B cell (primary cell): ENCODE measurements around the gene NCOA7. TPM values are rescaled to one million over a fixed set of nuclear protein-coding genes. Genes with fewer than 3 reads are reported as not detected.

ENCODE experiments used
- ATAC-seq: fragments of 200-7000 bp; cut with Tn5 transposase; one replicate; pipeline ENCODE4 v1.10.0; 2021; ENCODE audit warnings: low read depth, mild to moderate bottlenecking, moderate number of reproducible peaks, moderate library complexity
- CTCF ChIA-PET: fragments of 350-600 bp; sonication (Branson Sonifier 250); formaldehyde crosslinking; loops from one replicate; lab custom pipeline; 2021; ENCODE audit warnings: antibody characterized with exemption, inconsistent platforms; lab: Charles Lee
- POLR2A ChIA-PET: fragments of 350-600 bp; sonication (Branson Sonifier 250); formaldehyde crosslinking; loops from one replicate; lab custom pipeline; 2021; ENCODE audit warnings: antibody characterized with exemption; lab: Charles Lee
- DNase-seq: peaks from one replicate; pipeline ENCODE4 v3.0.0; 2013
- H2AFZ ChIP-seq: 2 replicates; pipeline ENCODE4 v1.6.1; 2012; ENCODE audit warnings: mild to moderate bottlenecking, low read depth, low read length; ENCODE audit not compliant: insufficient read depth, poor library complexity, severe bottlenecking
- H3K27ac ChIP-seq, 2 donors: 1 replicate in 1 of 2; 2 replicates in 1 of 2; pipeline ENCODE4 v1.5.1; 2012 to 2013; ENCODE audit warnings: low read length in 2 of 2, mild to moderate bottlenecking in 2 of 2, moderate library complexity in 1 of 2
- H3K27me3 ChIP-seq, 4 experiments: fragments of 200-600 bp in 1 of 4; sonication (generic) in 1 of 4; replicated peaks in 1 of 4; 1 replicate in 2 of 4; 2 replicates in 2 of 4; pipeline versions ENCODE4 v1.6.1 to v1.7.0; 2013 to 2016; ENCODE audit warnings: low read length in 3 of 4, mild to moderate bottlenecking in 2 of 4, mixed read lengths in 1 of 4, moderate library complexity in 1 of 4; ENCODE audit not compliant: insufficient read depth in 4 of 4, control insufficient read depth in 3 of 4; ENCODE audit errors: control extremely low read depth in 1 of 4
- H3K36me3 ChIP-seq, 2 experiments: replicated peaks in 1 of 2; 1 replicate in 1 of 2; 2 replicates in 1 of 2; pipeline versions ENCODE4 v1.6.1 to v1.7.1; 2013; ENCODE audit warnings: low read length in 1 of 2; ENCODE audit not compliant: insufficient read depth in 2 of 2, control insufficient read depth in 1 of 2; ENCODE audit errors: control extremely low read depth in 1 of 2, extremely low read depth in 1 of 2
- H3K4me1 ChIP-seq, 2 donors: fragments of 200-600 bp in 1 of 2; sonication (generic) in 1 of 2; 1 replicate in 1 of 2; 2 replicates in 1 of 2; pipeline versions ENCODE4 v1.5.1 to v1.6.1; 2013 to 2017; ENCODE audit warnings: low read length in 2 of 2; ENCODE audit not compliant: control insufficient read depth in 2 of 2, insufficient read depth in 2 of 2
- H3K4me2 ChIP-seq: replicated peaks from 2 replicates; pipeline ENCODE3; 2012; ENCODE audit warnings: mild to moderate bottlenecking, low read depth, low read length; ENCODE audit not compliant: poor library complexity, severe bottlenecking
- H3K4me3 ChIP-seq, 5 experiments: fragments of 200-600 bp in 1 of 5; sonication (generic) in 1 of 5; 1 replicate in 3 of 5; 2 replicates in 2 of 5; pipeline versions ENCODE4 v1.5.1 to v1.7.0; 2011 to 2016; ENCODE audit warnings: low read length in 4 of 5, mild to moderate bottlenecking in 4 of 5, low read depth in 2 of 5, control low read depth in 1 of 5, moderate library complexity in 1 of 5; ENCODE audit not compliant: insufficient read depth in 1 of 5; ENCODE audit errors: control extremely low read depth in 1 of 5, extremely low read depth in 1 of 5
- H3K79me2 ChIP-seq: fragments of 200-600 bp; sonication (generic); one replicate; pipeline ENCODE4 v1.6.0; 2016; ENCODE audit warnings: low read length; ENCODE audit not compliant: control insufficient read depth, insufficient read depth
- H3K9ac ChIP-seq: fragments of 200-600 bp; sonication (generic); 2 replicates; pipeline ENCODE4 v1.6.1; 2017; ENCODE audit warnings: mild to moderate bottlenecking, low read length, moderate library complexity
- H3K9me3 ChIP-seq, 3 donors: one replicate each; pipeline versions ENCODE4 v1.6.1 to v1.7.1; 2013; ENCODE audit warnings: low read length in 2 of 3; ENCODE audit not compliant: control insufficient read depth in 2 of 3, insufficient read depth in 1 of 3; ENCODE audit errors: control extremely low read depth in 1 of 3
- H4K20me1 ChIP-seq: 2 replicates; pipeline ENCODE4 v1.6.0; 2012; ENCODE audit warnings: mild to moderate bottlenecking, low read length; ENCODE audit not compliant: insufficient read depth, control insufficient read depth, poor library complexity, severe bottlenecking
- H3K27ac Mint-ChIP-seq: one replicate; pipeline ENCODE4 v1.8.0; 2021; ENCODE audit warnings: mixed read lengths
- H3K27me3 Mint-ChIP-seq: one replicate; pipeline ENCODE4 v1.8.0; 2021; ENCODE audit warnings: mixed read lengths
- H3K4me1 Mint-ChIP-seq: one replicate; pipeline ENCODE4 v1.8.0; 2021; ENCODE audit warnings: mixed read lengths
- H3K4me3 Mint-ChIP-seq: one replicate; pipeline ENCODE4 v1.8.0; 2021; ENCODE audit warnings: mixed read lengths
- H3K9me3 Mint-ChIP-seq: one replicate; pipeline ENCODE4 v1.8.0; 2022; ENCODE audit warnings: mixed read lengths; ENCODE audit not compliant: insufficient read depth
- EZH2 ChIP-seq: IDR thresholded peaks from 2 replicates; pipeline ENCODE4 v1.6.1; 2012; ENCODE audit warnings: borderline replicate concordance, low read depth, mild to moderate bottlenecking, moderate library complexity, low read length; ENCODE audit not compliant: insufficient read depth, poor library complexity, severe bottlenecking
- WGBS: methylation state at CpG from one replicate; pipeline ENCODE4 v1.1.5; 2013; ENCODE audit warnings: missing lambda C conversion rate; ENCODE audit not compliant: insufficient coverage; 5-methylcytosine and 5-hydroxymethylcytosine counted together
- intact Hi-C: fragments of 100-400 bp; cut with micrococcal nuclease; formaldehyde crosslinking; loops from one replicate; pipeline ENCODE4 v1.10.0; 2022
- polyA plus RNA-seq: library from polyadenylated mRNA; depleted of rRNA; stranded (reverse); fragments of >200 nt; gene quantifications from 2 replicates; pipeline ENCODE4 v1.2.3, GENCODE V29; 2012
- total RNA-seq, 2 donors: library from RNA; stranded (reverse); fragments of 120-200 nt in 1 of 2; gene quantifications; 1 replicate in 1 of 2; 2 replicates in 1 of 2; pipeline versions ENCODE4 v1.2.3 to v1.2.4, GENCODE V29; 2013 to 2022
- TF ChIP-seq, protein P1 (sequence below): fragments of 200-600 bp; IDR thresholded peaks from one replicate; pipeline ENCODE4 v1.8.0; 2022; ENCODE audit warnings: antibody characterized with exemption, mild to moderate bottlenecking

NCOA7 gene
- total and polyA plus RNA-seq, 2 donors (not counting 1 experiment from before 2014, with no cell fraction given), result 10.9 to 27.4 TPM

DNA sequence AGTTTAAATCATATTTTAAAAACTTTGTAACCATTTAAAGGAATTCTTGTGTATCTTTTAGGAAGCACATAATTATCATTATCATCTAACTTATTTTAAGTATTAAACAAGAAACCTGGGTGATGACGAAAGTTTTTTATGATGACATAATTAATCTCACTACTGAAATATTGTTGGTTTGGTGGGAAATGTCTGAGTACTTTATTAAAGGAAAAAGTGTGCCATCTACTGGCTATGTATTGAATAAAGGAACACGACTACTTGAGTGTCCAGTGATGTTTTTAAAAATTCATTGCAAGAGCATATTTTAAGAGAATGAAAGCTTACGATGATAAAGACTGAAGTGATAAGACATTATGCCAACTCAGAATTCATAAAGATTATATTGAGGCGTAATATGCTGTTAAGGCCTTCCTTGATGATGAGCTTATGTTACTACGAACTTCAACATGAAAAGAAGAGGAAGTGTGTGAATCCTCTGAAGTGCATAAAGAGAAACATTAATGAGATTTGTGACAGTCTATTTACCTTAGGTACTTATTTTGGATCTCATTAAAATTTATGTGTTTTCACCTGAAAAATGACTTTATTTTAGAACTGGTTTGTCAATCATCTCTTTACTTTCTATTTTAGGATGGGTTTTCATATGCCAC is 183.6 kb downstream of the NCOA7 start:
- Histone ChIP-seq H2AFZ (peak overlapping the region; percentile 37), H3K4me2 (peak overlapping the region; percentile 6)
- peak; percentile 56 for ATAC-seq

DNA sequence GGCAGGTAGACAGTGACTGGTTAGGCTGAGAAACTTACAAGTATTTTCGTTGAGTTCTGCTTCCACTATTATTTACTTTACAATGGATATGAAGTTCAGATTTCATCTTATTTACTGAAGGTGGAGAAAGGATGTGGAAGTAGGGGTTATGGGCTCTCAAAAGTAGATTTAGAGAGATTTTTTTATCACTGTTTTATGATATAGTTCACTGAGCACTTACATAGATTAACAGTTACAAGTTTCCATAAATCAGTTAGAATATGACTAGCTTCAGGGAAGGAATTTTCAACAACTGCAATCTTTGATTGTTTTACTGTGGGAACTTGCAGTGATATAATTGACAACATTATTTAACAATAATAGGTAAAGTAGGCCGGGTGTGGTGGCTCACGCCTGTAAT is 188.3 kb downstream of the NCOA7 start:
- ChIA-PET POLR2A (no interaction called here), CTCF (interaction anchor here (1.6 kb wide), 1 partner anchor 23 kb away, joined by 5 read pairs; the partner anchor contains the start of gene HINT3)
- Histone ChIP-seq H3K4me3 (no peak overlapping the region), H3K9me3 (no peaks in the 10 kb centered on the region), H3K4me1 (peaks cover 0 to 3% of the 10 kb centered on the region in 2 donors), H4K20me1 (no peaks in the 10 kb centered on the region), H3K27ac (no peak overlapping the region), H3K36me3 (peaks cover 1 to 13% of the 10 kb centered on the region in 2 experiments), H3K4me2 (no peak overlapping the region), H2AFZ (no peak overlapping the region), H3K27me3 (no peaks in the 10 kb centered on the region), H3K9ac (no peak overlapping the region), H3K79me2 (no peaks in the 10 kb centered on the region)
- 100% methylated on average over 2 of the region's 3 CpGs for WGBS
- TF ChIP-seq, protein P1, sequence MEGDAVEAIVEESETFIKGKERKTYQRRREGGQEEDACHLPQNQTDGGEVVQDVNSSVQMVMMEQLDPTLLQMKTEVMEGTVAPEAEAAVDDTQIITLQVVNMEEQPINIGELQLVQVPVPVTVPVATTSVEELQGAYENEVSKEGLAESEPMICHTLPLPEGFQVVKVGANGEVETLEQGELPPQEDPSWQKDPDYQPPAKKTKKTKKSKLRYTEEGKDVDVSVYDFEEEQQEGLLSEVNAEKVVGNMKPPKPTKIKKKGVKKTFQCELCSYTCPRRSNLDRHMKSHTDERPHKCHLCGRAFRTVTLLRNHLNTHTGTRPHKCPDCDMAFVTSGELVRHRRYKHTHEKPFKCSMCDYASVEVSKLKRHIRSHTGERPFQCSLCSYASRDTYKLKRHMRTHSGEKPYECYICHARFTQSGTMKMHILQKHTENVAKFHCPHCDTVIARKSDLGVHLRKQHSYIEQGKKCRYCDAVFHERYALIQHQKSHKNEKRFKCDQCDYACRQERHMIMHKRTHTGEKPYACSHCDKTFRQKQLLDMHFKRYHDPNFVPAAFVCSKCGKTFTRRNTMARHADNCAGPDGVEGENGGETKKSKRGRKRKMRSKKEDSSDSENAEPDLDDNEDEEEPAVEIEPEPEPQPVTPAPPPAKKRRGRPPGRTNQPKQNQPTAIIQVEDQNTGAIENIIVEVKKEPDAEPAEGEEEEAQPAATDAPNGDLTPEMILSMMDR, result no peak
- no peak for TF ChIP-seq EZH2
- H3K9me3 Mint-ChIP-seq, result no peaks in the 10 kb centered on the region
- no peaks in the 10 kb centered on the region for H3K27me3 Mint-ChIP-seq
- no peak overlapping the region for H3K4me3 Mint-ChIP-seq
- intact Hi-C loops, result no loop called here
- no peak overlapping the region for H3K27ac Mint-ChIP-seq
- ATAC-seq, result no peak
- no peak for DNase-seq
- peaks cover 5% of the 10 kb centered on the region for H3K4me1 Mint-ChIP-seq

More for the DNA sequence above, 183.6 kb downstream of the NCOA7 start:
- ChIA-PET POLR2A (interaction anchor here (0.6 kb wide), 1 partner anchor 175 kb away, joined by 3 read pairs; no protein-coding TSS in a partner anchor), CTCF (interaction anchor here (0.7 to 8.2 kb wide), 40 partner anchors 9 to 673 kb away, joined by 3 to 65 read pairs (median 5); partner anchors contain the start of genes HDDC2, HINT3, NCOA7 and TRMT11)
- Mint-ChIP-seq H3K4me3 (no peak overlapping the region), H3K27me3 (no peaks in the 10 kb centered on the region), H3K9me3 (no peaks in the 10 kb centered on the region), H3K4me1 (peaks cover 14% of the 10 kb centered on the region), H3K27ac (no peak overlapping the region)
- Histone ChIP-seq H3K27ac (peak overlapping the region in 1 of 2 donors; percentile 38), H3K4me1 (peaks cover 0 to 4% of the 10 kb centered on the region in 2 donors), H3K9me3 (no peaks in the 10 kb centered on the region), H3K4me3 (no peak overlapping the region), H3K9ac (no peak overlapping the region), H4K20me1 (no peaks in the 10 kb centered on the region), H3K79me2 (no peaks in the 10 kb centered on the region), H3K27me3 (no peaks in the 10 kb centered on the region), H3K36me3 (peaks cover 1 to 16% of the 10 kb centered on the region in 2 experiments)
- intact Hi-C loops, result loop anchor here (1.0 to 5.0 kb wide), 4 partner anchors 18 to 660 kb away; partner anchors contain the start of gene HINT3
- TF ChIP-seq, protein P1, result peak; percentile 79
- TF ChIP-seq EZH2, result no peak
- no CpG with 5 or more reads among the region's 5 CpGs for WGBS
- DNase-seq, result peak; percentile 67
